ENCODE results near the gene LIMD2.

GRCh38 chr17:63698381-63698885, 1.5 kb downstream of the LIMD2 start:
- TF ChIP-seq CTCF (conservative IDR thresholded peaks at IDR 0.05) (no peak), ZFX (IDR thresholded peaks at IDR 0.05) (no peak)

Data from C4-2B (cell line).